Esophagus squamous epithelium (tissue), 4 donors: ENCODE measurements around the gene CMTR1.

Experiments
- POLR2A ChIP-seq, 4 donors: fragments of 450-650 bp; IDR thresholded peaks; one replicate each; pipeline ENCODE4 v1.6.1; 2017; ENCODE audit warnings: antibody characterized with exemption in 4 of 4, mild to moderate bottlenecking in 4 of 4, moderate library complexity in 3 of 4
- TF ChIP-seq, protein P1 (sequence below), 6 experiments: fragments of 450-650 bp in 4 of 6; fragments of 200-600 bp in 2 of 6; sonication (generic) in 2 of 6; IDR thresholded peaks; one replicate each; pipeline ENCODE4 v1.5.1; 2016 to 2019; ENCODE audit warnings: antibody characterized with exemption in 6 of 6, mild to moderate bottlenecking in 4 of 6, moderate library complexity in 4 of 6

DNA sequence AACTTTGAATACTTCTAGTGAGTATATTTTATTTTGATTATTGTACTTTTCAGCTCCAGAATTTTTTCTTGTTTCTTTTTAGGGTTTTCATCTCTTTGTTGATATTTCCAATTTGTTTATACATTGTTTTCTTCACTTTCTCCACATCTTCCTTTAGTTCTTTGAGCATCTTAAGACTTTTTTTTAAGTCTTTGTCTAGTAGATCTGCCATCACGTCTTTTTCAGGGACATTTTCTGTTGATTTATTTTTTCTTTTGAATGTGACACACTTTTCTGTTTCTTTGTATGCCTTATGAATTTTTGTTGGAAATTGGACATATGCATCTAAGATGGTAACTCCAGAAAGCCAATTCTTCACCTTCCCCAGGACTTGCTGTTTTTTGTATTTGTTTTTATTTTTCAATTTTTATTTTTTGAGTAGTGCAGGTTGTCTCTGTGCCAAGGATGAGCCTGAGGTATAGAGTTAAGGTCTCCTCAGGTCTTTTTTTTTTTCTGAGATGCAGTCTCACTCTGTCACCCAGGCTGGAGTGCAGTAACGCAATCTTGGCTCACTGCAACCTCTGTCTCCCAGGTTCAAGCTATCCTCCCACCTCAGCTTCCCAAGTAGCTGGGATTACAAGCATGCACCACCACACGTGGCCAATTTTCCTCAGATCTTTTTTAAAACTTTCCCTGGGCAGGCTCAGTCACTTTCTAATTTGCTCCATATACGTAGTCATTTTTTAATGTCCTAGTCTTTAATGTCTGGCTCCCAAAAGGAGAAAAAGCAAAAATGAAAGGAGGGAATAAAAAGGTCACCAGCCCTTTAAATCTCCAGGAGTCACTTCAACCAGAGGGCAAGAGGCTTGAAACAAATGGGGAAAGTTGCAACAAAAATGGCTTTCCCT lies 6.7 kb upstream of the CMTR1 start:
- TF ChIP-seq, protein P1, sequence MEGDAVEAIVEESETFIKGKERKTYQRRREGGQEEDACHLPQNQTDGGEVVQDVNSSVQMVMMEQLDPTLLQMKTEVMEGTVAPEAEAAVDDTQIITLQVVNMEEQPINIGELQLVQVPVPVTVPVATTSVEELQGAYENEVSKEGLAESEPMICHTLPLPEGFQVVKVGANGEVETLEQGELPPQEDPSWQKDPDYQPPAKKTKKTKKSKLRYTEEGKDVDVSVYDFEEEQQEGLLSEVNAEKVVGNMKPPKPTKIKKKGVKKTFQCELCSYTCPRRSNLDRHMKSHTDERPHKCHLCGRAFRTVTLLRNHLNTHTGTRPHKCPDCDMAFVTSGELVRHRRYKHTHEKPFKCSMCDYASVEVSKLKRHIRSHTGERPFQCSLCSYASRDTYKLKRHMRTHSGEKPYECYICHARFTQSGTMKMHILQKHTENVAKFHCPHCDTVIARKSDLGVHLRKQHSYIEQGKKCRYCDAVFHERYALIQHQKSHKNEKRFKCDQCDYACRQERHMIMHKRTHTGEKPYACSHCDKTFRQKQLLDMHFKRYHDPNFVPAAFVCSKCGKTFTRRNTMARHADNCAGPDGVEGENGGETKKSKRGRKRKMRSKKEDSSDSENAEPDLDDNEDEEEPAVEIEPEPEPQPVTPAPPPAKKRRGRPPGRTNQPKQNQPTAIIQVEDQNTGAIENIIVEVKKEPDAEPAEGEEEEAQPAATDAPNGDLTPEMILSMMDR (IDR thresholded peaks at IDR 0.05), result no peak
- no peak for TF ChIP-seq POLR2A (IDR thresholded peaks at IDR 0.05)
